Measurements from ENCODE around the gene TRUB2. TPM values are rescaled to one million over a fixed set of nuclear protein-coding genes. Genes with fewer than 3 reads are reported as not detected.

TRUB2 gene
- total and polyA plus RNA-seq, 4 donors = 14.6 to 28.9 (median 17.2) TPM

DNA sequence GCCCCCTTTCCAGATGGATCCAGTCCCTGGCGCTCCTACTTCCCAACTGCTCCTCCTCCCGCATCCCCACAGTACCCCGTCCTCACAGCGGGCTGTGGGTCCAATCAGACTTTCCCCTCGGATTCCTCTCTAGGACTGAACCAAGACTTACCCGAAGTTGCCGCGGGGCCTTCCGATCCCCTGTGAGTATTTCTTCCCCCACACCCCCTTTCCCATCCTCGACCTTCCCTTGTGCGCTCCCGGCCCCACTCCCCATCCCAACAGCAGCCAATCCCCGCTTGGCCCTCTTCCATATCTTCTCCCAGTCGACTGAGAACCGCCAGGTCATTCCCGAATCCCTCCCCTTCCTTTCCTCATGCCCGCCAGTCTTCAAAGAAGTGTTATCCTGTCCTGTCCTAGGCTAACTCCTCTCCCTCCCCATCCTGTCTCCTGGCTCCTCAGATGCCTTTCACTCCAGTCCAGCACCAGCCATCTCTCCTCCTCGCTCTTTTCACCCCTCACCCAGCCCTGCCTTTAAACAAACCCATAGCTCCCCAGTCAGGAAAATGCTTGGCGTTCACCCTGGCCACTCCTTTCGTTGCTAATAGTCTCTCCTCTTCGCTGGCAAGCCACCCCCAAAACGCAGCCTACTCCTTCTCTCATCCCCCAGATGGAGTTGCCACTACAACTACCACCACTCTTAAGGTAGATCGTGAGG lies 45.5 kb downstream of the TRUB2 start:
- DNase-seq (peak in 2 of 3 donors; percentile 68 to 78), ATAC-seq (ENCODE audit: insufficient read depth, low FRiP score) (peak; percentile 3)
- peaks cover 0 to 24% (median 10%) of the 10 kb centered on the region in 5 donors for H3K4me1 ChIP-seq (ENCODE audit: control insufficient read depth in 5 of 5, insufficient read depth in 5 of 5, low read length in 5 of 5)
- peak overlapping the region; percentile 74 for H3K4me3 ChIP-seq
- no peaks in the 10 kb centered on the region for H3K9me3 ChIP-seq (ENCODE audit: control insufficient read depth in 4 of 4, insufficient read depth in 3 of 4, low read length in 3 of 4)
- H3K36me3 ChIP-seq (ENCODE audit: control insufficient read depth in 4 of 4, insufficient read depth in 4 of 4, low read length in 4 of 4) = peaks cover 0 to 10% (median 7%) of the 10 kb centered on the region in 4 donors
- TF ChIP-seq, protein P1, sequence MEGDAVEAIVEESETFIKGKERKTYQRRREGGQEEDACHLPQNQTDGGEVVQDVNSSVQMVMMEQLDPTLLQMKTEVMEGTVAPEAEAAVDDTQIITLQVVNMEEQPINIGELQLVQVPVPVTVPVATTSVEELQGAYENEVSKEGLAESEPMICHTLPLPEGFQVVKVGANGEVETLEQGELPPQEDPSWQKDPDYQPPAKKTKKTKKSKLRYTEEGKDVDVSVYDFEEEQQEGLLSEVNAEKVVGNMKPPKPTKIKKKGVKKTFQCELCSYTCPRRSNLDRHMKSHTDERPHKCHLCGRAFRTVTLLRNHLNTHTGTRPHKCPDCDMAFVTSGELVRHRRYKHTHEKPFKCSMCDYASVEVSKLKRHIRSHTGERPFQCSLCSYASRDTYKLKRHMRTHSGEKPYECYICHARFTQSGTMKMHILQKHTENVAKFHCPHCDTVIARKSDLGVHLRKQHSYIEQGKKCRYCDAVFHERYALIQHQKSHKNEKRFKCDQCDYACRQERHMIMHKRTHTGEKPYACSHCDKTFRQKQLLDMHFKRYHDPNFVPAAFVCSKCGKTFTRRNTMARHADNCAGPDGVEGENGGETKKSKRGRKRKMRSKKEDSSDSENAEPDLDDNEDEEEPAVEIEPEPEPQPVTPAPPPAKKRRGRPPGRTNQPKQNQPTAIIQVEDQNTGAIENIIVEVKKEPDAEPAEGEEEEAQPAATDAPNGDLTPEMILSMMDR (IDR thresholded peaks at IDR 0.05; ENCODE audit: control extremely low read depth, extremely low read depth) = no peak
- peak overlapping the region; percentile 79 to 84 for H3K27ac ChIP-seq (ENCODE audit: low read depth in 1 of 2, low read length in 1 of 2)
- H3K9ac ChIP-seq (ENCODE audit: insufficient read depth in 1 of 2, low read length in 2 of 2) = peak overlapping the region; percentile 63 to 87
- H3K27me3 ChIP-seq (ENCODE audit: control insufficient read depth in 3 of 3, insufficient read depth in 3 of 3, low read length in 2 of 3) = no peaks in the 10 kb centered on the region
- WGBS, 2 donors = 12 to 18% methylated on average over 23 of the region's 23 CpGs

DNA sequence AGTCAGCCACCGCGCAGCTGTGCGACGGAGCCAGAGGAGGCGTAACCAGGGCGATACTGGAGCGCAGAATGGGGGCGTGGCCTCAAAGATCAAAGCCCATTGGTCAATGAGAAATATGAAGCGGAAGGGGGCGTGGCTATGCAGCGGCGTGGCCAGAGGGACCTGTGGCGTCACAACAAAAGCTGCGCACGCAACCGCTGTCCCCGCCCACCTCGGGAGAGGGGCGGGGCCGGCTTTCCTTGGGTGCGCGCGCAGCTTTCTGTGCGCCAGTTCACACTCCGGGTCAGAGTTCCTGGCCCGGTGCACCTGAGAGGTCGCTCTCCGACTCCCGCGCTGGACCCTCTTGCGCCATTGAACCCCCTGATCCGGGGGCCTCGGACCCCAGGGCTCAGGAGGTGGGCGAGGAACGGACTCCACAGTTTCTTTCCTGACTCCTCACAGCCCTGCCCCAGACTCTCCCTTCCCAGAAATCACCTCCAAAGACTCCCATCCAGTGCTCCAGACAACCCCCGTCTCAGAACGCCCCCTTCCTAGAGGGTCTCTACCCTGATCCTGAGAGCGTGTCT lies 46.2 kb downstream of the TRUB2 start, which contains the start of gene SWI5:
TSS of gene SWI5 (plus strand) at position 269 of the 566 bp plus-strand sequence.
- TF ChIP-seq, protein P1 (IDR thresholded peaks at IDR 0.05; ENCODE audit: control extremely low read depth, extremely low read depth) = no peak
- Histone ChIP-seq H3K4me1 (ENCODE audit: control insufficient read depth in 5 of 5, insufficient read depth in 5 of 5, low read length in 5 of 5) (peaks cover 0 to 24% (median 10%) of the 10 kb centered on the region in 5 donors), H3K36me3 (ENCODE audit: control insufficient read depth in 4 of 4, insufficient read depth in 4 of 4, low read length in 4 of 4) (peaks cover 0 to 14% (median 13%) of the 10 kb centered on the region in 4 donors), H3K27ac (ENCODE audit: low read depth in 1 of 2, low read length in 1 of 2) (peak within 1 kb of the TSS; percentile 79 to 84), H3K4me3 (peak within 1 kb of the TSS; percentile 84), H3K9ac (ENCODE audit: insufficient read depth in 1 of 2, low read length in 2 of 2) (peak within 1 kb of the TSS; percentile 87 to 90), H3K9me3 (ENCODE audit: control insufficient read depth in 4 of 4, insufficient read depth in 3 of 4, low read length in 3 of 4) (no peaks in the 10 kb centered on the region), H3K27me3 (ENCODE audit: control insufficient read depth in 3 of 3, insufficient read depth in 3 of 3, low read length in 2 of 3) (no peaks in the 10 kb centered on the region)
- WGBS, 2 donors = 0 to 1% methylated on average over 38 of the region's 38 CpGs
- DNase-seq = peak; percentile 100
- peak; percentile 99 for ATAC-seq (ENCODE audit: insufficient read depth, low FRiP score)

DNA sequence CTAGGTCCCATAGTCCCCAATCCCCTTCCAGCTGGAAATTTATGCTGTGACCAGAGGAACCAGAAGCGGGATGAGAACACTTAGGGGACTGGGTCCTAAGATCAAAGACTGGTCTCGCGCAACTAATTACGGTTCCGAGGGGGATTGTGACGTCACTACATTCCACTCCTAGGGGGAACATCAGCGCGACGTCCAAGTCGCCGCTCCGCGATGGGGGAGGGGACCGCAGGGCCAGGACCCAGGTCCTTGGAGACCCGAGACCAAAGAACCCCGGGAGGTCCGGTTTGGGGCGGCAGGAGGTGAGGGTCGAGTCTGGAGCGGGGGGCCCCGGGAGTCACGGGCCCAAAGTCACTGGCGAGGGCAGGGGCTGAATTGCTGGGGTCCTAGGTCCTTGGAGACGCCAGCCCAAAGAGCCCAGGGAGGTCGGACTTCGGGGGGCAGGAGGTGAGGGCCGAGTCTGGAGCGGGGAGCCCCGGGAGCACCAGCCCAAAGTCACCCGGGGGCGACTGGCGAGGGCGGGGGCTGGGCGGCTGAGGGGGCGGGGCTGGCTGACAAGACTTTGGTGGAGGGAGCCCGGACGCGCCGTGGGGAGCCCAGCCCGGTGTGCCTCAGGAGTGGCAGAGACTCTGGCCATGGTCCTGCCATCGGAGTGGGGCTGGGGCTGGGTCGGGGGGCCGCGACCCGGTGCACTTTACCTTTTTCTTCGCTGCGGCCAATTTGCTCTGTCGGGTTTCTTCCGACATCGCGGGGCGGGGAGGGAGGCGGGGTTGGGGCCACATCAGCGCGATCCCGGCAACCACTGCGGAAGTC lies 46.8 kb downstream of the TRUB2 start, which contains the start of gene GOLGA2:
TSS of gene GOLGA2 (minus strand) at position 810 of the 810 bp plus-strand sequence. CDS start at position 779, 31 bp downstream.
- 1% methylated on average over 48 to 57 of the region's 57 CpGs for WGBS, 2 donors
- Histone ChIP-seq H3K4me1 (ENCODE audit: control insufficient read depth in 5 of 5, insufficient read depth in 5 of 5, low read length in 5 of 5) (peaks cover 0 to 24% (median 10%) of the 10 kb centered on the region in 5 donors), H3K4me3 (peak within 1 kb of the TSS; percentile 84), H3K9ac (ENCODE audit: insufficient read depth in 1 of 2, low read length in 2 of 2) (peak within 1 kb of the TSS; percentile 87 to 90), H3K9me3 (ENCODE audit: control insufficient read depth in 4 of 4, insufficient read depth in 3 of 4, low read length in 3 of 4) (no peaks in the 10 kb centered on the region), H3K27me3 (ENCODE audit: control insufficient read depth in 3 of 3, insufficient read depth in 3 of 3, low read length in 2 of 3) (no peaks in the 10 kb centered on the region), H3K36me3 (ENCODE audit: control insufficient read depth in 4 of 4, insufficient read depth in 4 of 4, low read length in 4 of 4) (peaks cover 0 to 17% (median 16%) of the 10 kb centered on the region in 4 donors), H3K27ac (ENCODE audit: low read depth in 1 of 2, low read length in 1 of 2) (peak within 1 kb of the TSS; percentile 79 to 84)
- ATAC-seq (ENCODE audit: insufficient read depth, low FRiP score) (peak; percentile 60), DNase-seq (peak; percentile 66 to 71 (median 68))
- TF ChIP-seq, protein P1 (IDR thresholded peaks at IDR 0.05; ENCODE audit: control extremely low read depth, extremely low read depth) = no peak

All from lung (tissue), 12 donors.